HG03469 (cell line): ENCODE measurements around the gene RSAD2.
"Not testable (repeated sequence)": the region's sequence is repeated elsewhere in the genome, so short reads cannot be mapped to it uniquely, and the experiment has no call there.

Source experiments
- ATAC-seq: cut with Tn5 transposase; IDR thresholded peaks from one replicate; pipeline ENCODE4 v1.9.1; 2021; ENCODE audit warnings: mild to moderate bottlenecking, moderate library complexity, moderate number of reproducible peaks; ENCODE audit not compliant: unreplicated experiment

The RSAD2 gene

GRCh38 chr2:6896930-6897759 is 19.6 kb downstream of the RSAD2 start:
- no peak for ATAC-seq

GRCh38 chr2:6902581-6902980 is 25.0 kb downstream of the RSAD2 start:
- ATAC-seq: not testable (repeated sequence)

- ATAC-seq: no peak
These were observed 28.1 kb downstream of the RSAD2 start for GRCh38 chr2:6905668-6906067.

- no peak for ATAC-seq
These were observed 28.7 kb downstream of the RSAD2 start for GRCh38 chr2:6906165-6906741.

- ATAC-seq: no peak
These were observed 30.7 kb downstream of the RSAD2 start for GRCh38 chr2:6908291-6908690.

GRCh38 chr2:6909431-6910385 is 32.1 kb downstream of the RSAD2 start:
- peak; percentile 98 for ATAC-seq

- no peak for ATAC-seq
These were observed 34.1 kb downstream of the RSAD2 start for GRCh38 chr2:6911721-6912120.

- no peak for ATAC-seq
These were observed 36.0 kb downstream of the RSAD2 start for GRCh38 chr2:6913415-6914157.

GRCh38 chr2:6914828-6915227 is 37.3 kb downstream of the RSAD2 start:
- no peak for ATAC-seq

- no peak for ATAC-seq
These were observed 37.8 kb downstream of the RSAD2 start for GRCh38 chr2:6915399-6915798.

- ATAC-seq: no peak
These were observed 38.6 kb downstream of the RSAD2 start for GRCh38 chr2:6916224-6916623.

- no peak for ATAC-seq
These were observed 39.1 kb downstream of the RSAD2 start for GRCh38 chr2:6916736-6917070.

GRCh38 chr2:6917071-6917760 is 39.6 kb downstream of the RSAD2 start, which contains the start of gene RNF144A:
Gene RNF144A (plus strand): TSS chr2:6917412. CDS start chr2:6996927, 79,515 bp downstream.
- peak; percentile 65 for ATAC-seq

GRCh38 chr2:6917761-6918421 is 40.3 kb downstream of the RSAD2 start:
- no peak for ATAC-seq

- no peak for ATAC-seq
These were observed 42.5 kb downstream of the RSAD2 start for GRCh38 chr2:6919901-6920742.

- no peak for ATAC-seq
These were observed 43.1 kb downstream of the RSAD2 start for GRCh38 chr2:6920743-6921064.

GRCh38 chr2:6921321-6921922 is 43.8 kb downstream of the RSAD2 start:
- ATAC-seq: no peak

- ATAC-seq: no peak
These were observed 44.7 kb downstream of the RSAD2 start for GRCh38 chr2:6922201-6922656.
